ENCODE measurements around the gene CFAP141.
"Not testable (repeated sequence)": the region's sequence is repeated elsewhere in the genome, so short reads cannot be mapped to it uniquely, and the experiment has no call there.

The CFAP141 gene

GRCh38 chr1:154206196-154206595, at the start of gene CFAP141:
Gene CFAP141 (minus strand): TSS chr1:154206333. CDS start chr1:154206307, 26 bp downstream.
- no peak within 1 kb of the TSS for H3K4me3 ChIP-seq (ENCODE audit: low read depth, low read length)
- no peak for DNase-seq (ENCODE audit: low read depth)

GRCh38 chr1:154253671-154254070, 47.5 kb upstream of the CFAP141 start:
- no peak for DNase-seq (ENCODE audit: low read depth)
- no peak overlapping the region for H3K4me3 ChIP-seq (ENCODE audit: low read depth, low read length)

- no peak for DNase-seq (ENCODE audit: low read depth)
- H3K4me3 ChIP-seq (ENCODE audit: low read depth, low read length) = no peak overlapping the region
Observed at GRCh38 chr1:154241703-154242351, 35.7 kb upstream of the CFAP141 start.

- no peak for DNase-seq (ENCODE audit: low read depth)
- no peak overlapping the region for H3K4me3 ChIP-seq (ENCODE audit: low read depth, low read length)
Observed at GRCh38 chr1:154240294-154240833, 34.2 kb upstream of the CFAP141 start.

GRCh38 chr1:154239491-154239890, 33.4 kb upstream of the CFAP141 start:
- no peak overlapping the region for H3K4me3 ChIP-seq (ENCODE audit: low read depth, low read length)
- no peak for DNase-seq (ENCODE audit: low read depth)

- no peak overlapping the region for H3K4me3 ChIP-seq (ENCODE audit: low read depth, low read length)
- no peak for DNase-seq (ENCODE audit: low read depth)
Observed at GRCh38 chr1:154237880-154238506, 31.9 kb upstream of the CFAP141 start.

GRCh38 chr1:154237435-154237834, 31.3 kb upstream of the CFAP141 start:
- no peak for DNase-seq (ENCODE audit: low read depth)
- no peak overlapping the region for H3K4me3 ChIP-seq (ENCODE audit: low read depth, low read length)

GRCh38 chr1:154236855-154237254, 30.7 kb upstream of the CFAP141 start:
- no peak overlapping the region for H3K4me3 ChIP-seq (ENCODE audit: low read depth, low read length)
- DNase-seq (ENCODE audit: low read depth) = no peak

- DNase-seq (ENCODE audit: low read depth); H3K4me3 ChIP-seq (ENCODE audit: low read depth, low read length): not testable (repeated sequence)
Observed at GRCh38 chr1:154233127-154233526, 27.0 kb upstream of the CFAP141 start.

GRCh38 chr1:154231112-154231511, 25.0 kb upstream of the CFAP141 start:
- DNase-seq (ENCODE audit: low read depth); H3K4me3 ChIP-seq (ENCODE audit: low read depth, low read length): not testable (repeated sequence)

- H3K4me3 ChIP-seq (ENCODE audit: low read depth, low read length) = no peak overlapping the region
Observed at GRCh38 chr1:154225370-154225769, 19.2 kb upstream of the CFAP141 start.

GRCh38 chr1:154223621-154224020, 17.5 kb upstream of the CFAP141 start:
- no peak for DNase-seq (ENCODE audit: low read depth)
- H3K4me3 ChIP-seq (ENCODE audit: low read depth, low read length) = no peak overlapping the region

More at GRCh38 chr1:154225370-154225769, 19.2 kb upstream of the CFAP141 start:
- DNase-seq (ENCODE audit: low read depth) = no peak

- no peak for DNase-seq (ENCODE audit: low read depth)
- H3K4me3 ChIP-seq (ENCODE audit: low read depth, low read length) = no peak overlapping the region
Observed at GRCh38 chr1:154222918-154223317, 16.8 kb upstream of the CFAP141 start.

GRCh38 chr1:154222518-154222917, 16.4 kb upstream of the CFAP141 start:
- peak overlapping the region; percentile 98 for H3K4me3 ChIP-seq (ENCODE audit: low read depth, low read length)
- no peak for DNase-seq (ENCODE audit: low read depth)

GRCh38 chr1:154221278-154222001, 15.3 kb upstream of the CFAP141 start:
- H3K4me3 ChIP-seq (ENCODE audit: low read depth, low read length) = peak overlapping the region; percentile 98
- peak; percentile 45 for DNase-seq (ENCODE audit: low read depth)

GRCh38 chr1:154220970-154221277, 14.8 kb upstream of the CFAP141 start:
- peak overlapping the region; percentile 98 for H3K4me3 ChIP-seq (ENCODE audit: low read depth, low read length)
- no peak for DNase-seq (ENCODE audit: low read depth)

GRCh38 chr1:154220071-154220969, 14.2 kb upstream of the CFAP141 start, which contains the start of gene UBAP2L:
Gene UBAP2L (plus strand): TSS chr1:154220955. CDS start chr1:154225124, 4,169 bp downstream.
- H3K4me3 ChIP-seq (ENCODE audit: low read depth, low read length) = peak within 1 kb of the TSS; percentile 98
- DNase-seq (ENCODE audit: low read depth) = peak; percentile 99

GRCh38 chr1:154219541-154219940, 13.4 kb upstream of the CFAP141 start:
- no peak for DNase-seq (ENCODE audit: low read depth)
- peak overlapping the region; percentile 98 for H3K4me3 ChIP-seq (ENCODE audit: low read depth, low read length)

- no peak overlapping the region for H3K4me3 ChIP-seq (ENCODE audit: low read depth, low read length)
Observed at GRCh38 chr1:154218545-154218944, 12.4 kb upstream of the CFAP141 start.

More at GRCh38 chr1:154218545-154218944, 12.4 kb upstream of the CFAP141 start:
- DNase-seq (ENCODE audit: low read depth) = no peak

All from skeletal muscle cell (primary cell).